ENCODE measurements around the gene SCARB2.
"Not testable (repeated sequence)": the region's sequence is repeated elsewhere in the genome, so short reads cannot be mapped to it uniquely, and the experiment has no call there.

Gene SCARB2, protein sequence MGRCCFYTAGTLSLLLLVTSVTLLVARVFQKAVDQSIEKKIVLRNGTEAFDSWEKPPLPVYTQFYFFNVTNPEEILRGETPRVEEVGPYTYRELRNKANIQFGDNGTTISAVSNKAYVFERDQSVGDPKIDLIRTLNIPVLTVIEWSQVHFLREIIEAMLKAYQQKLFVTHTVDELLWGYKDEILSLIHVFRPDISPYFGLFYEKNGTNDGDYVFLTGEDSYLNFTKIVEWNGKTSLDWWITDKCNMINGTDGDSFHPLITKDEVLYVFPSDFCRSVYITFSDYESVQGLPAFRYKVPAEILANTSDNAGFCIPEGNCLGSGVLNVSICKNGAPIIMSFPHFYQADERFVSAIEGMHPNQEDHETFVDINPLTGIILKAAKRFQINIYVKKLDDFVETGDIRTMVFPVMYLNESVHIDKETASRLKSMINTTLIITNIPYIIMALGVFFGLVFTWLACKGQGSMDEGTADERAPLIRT

GRCh38 chr4:76213415-76214176, at the start of gene SCARB2:
TSS of gene SCARB2 (minus strand) at chr4:76213824. CDS start at chr4:76213543, 281 bp downstream.
- no peak for FAIRE-seq

GRCh38 chr4:76260571-76260970, 46.9 kb upstream of the SCARB2 start:
- FAIRE-seq, result no peak

DNA sequence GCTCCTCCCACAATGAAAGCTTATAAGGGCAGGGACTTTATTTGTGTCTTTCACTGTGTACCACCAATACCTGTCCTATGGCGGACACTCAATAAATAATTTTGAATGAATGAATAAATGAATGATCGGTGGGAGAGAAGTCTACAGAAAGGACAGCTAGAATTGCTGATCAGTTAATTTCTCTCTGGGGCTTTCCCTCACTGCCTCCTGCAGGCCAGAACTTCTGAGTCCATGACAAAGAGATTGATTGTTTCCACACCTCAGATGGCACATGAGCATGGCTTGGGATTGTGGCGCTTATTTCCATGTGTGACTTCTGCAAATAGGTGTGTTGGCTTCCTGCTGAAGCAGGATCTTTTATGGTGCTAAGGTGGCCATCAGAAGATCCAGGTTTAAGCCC, 44.2 kb upstream of the SCARB2 start:
- no peak for FAIRE-seq

GRCh38 chr4:76256968-76257367, 43.3 kb upstream of the SCARB2 start:
- no peak for FAIRE-seq

- no peak for FAIRE-seq
Measured at GRCh38 chr4:76256032-76256431, 42.4 kb upstream of the SCARB2 start.

DNA sequence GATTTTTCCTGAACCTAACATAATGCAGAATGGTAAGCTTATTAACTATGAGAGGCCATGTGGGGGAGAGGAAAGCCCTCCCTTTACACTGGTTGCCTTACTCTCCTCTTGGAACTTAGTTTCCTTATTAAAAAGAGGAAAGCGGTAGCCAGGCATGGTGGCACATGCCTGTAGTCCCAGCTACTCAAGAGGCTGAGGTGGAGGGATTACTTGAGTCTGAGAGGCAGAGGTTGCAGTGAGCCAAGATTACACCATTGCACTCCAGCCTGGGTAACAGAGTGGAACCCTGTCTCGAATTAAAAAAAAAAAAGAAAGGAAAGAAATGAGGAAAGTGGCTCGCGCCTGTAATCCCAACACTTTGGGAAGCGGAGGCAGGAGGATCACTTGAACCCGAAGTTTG, 39.9 kb upstream of the SCARB2 start:
- no peak for FAIRE-seq

DNA sequence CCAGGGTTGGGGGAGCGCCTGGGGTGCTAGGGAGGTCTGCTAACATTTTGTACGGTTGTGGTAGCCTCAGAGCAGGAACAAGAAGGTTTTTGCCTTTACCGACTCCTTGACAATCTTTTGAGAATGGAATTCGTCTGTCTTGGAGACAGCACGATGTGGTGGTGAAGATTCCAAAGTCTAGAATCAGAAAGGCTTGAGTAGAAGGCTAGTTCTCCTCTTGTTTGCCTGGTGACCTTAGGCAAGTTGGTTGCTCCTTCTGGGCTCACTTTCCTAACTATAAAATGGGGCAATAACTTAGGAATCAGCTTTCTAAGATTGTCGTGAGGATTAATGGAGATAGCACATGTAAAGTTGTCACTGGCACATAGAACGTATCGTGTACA, 38.6 kb upstream of the SCARB2 start:
- FAIRE-seq, result no peak

- no peak for FAIRE-seq
Measured at GRCh38 chr4:76251441-76252270, 38.0 kb upstream of the SCARB2 start, which contains the start of gene FAM47E. TSS of gene FAM47E (plus strand) at chr4:76251721. CDS start at chr4:76251747, 26 bp downstream.

DNA sequence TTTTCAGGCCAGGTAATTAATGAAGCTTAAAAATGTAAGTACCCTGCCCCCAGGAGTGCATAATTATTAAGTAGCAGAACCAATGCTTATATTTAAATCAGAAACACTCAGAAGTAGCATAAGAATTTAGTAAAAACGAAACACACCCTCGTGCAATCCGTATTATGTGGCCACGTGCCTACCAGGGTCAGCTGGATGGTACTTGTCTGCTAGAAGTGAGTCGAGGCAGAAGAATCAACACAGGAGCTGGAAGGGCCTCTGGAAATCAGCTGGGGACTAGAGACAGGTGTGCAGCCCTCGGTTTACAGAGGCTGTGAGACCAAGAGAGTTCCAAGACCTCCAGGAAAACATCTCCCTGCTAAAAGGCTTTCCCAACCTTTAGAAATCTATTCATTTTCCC, 37.3 kb upstream of the SCARB2 start:
- FAIRE-seq, result no peak

- FAIRE-seq, result peak; percentile 71
Measured at GRCh38 chr4:76246852-76247251, 33.2 kb upstream of the SCARB2 start.

DNA sequence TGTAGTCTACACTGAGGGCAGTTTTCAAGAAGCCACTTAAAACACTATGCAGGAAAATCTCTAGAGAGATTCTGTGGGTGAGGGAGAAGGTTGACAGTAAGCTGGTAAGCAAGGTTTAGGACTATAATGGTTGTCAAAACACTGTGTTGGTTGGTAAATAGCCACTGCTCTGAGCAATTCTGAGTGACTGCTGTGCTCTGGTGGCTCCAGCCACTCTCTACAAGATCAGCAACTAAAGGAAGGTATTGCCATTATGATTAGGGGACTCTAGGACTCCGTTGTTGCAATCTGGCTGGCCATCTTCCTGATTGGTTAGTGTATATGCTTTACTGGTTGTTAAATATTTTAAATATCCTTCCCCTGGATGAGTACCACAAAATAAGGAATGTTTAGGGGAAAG, 32.4 kb upstream of the SCARB2 start:
- no peak for FAIRE-seq

DNA sequence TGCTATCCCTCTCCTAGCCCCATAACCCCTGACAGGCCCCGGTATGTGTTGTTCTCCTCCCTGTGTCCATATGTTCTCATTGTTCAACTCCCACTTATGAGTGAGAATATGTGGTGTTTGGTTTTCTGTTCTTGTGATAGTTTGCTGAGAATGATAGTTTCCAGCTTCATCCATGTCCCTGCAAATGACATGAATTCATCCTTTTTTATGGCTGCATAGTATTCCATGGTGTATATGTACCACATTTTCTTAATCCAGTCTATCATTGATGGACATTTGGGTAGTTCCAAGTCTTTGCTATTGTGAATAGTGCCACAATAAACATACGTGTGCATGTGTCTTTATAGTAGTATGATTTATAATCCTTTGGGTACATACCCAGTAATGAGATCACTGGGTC, 30.3 kb upstream of the SCARB2 start:
- not testable (repeated sequence) for FAIRE-seq

DNA sequence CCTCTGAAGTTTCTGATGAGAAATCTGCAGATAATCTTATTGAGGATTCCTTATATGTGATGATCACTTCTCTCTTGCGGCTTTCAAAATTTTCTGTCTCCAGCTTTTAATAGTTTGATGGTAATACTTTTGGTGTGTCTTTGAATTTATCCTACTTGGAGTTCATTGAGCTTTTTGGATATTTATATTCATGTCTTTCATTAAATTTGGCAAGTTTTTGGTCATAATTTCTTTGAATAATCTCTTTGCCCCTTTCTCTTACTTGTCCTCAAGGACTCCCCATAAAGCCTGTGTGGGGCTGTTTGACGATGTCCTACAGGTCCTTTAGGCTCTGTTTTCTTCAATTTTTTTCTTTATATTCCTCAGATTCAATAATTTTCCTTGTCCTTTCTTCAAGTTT, 26.6 kb upstream of the SCARB2 start:
- FAIRE-seq, result no peak

DNA sequence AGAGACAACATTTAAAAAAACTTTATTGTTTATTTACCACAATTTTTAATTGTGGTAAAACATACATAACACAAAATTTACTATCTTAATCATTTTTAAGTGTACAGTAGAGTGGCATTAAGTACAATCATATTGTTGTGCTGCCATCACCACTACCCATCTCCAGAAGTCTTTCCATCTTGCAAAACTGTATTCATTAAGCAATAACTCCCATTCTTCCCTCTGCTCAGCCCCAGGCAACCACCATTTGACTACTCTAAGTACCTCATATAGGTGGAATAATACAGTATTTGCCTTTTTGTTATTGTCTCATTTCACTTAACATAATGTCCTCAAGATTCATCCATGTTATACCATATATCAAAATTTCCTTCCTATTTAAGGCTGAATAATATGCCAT, 25.1 kb upstream of the SCARB2 start:
- no peak for FAIRE-seq

GRCh38 chr4:76238236-76238635, 24.6 kb upstream of the SCARB2 start:
- no peak for FAIRE-seq

GRCh38 chr4:76235915-76236314, 22.3 kb upstream of the SCARB2 start:
- no peak for FAIRE-seq

DNA sequence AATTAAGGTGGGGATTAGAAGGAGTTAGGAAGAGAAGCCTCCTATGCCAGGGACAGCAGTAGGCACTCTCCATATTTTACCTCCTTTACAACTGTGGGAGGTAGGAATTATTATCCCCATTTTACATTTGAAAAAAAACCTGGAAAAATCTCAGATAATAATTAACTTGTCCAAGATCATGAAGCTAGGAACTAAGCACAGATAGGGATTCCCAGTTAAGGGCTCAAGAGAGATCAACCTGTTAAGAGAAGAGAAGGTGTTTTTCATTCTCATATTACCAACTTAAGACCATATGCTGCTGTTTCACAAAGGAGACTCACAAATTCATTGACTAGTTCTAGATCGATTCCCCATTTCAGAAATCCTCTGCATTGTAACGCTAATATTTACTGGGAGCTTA, 21.8 kb upstream of the SCARB2 start:
- no peak for FAIRE-seq

- no peak for FAIRE-seq
Measured at GRCh38 chr4:76234679-76235044, 21.0 kb upstream of the SCARB2 start.

DNA sequence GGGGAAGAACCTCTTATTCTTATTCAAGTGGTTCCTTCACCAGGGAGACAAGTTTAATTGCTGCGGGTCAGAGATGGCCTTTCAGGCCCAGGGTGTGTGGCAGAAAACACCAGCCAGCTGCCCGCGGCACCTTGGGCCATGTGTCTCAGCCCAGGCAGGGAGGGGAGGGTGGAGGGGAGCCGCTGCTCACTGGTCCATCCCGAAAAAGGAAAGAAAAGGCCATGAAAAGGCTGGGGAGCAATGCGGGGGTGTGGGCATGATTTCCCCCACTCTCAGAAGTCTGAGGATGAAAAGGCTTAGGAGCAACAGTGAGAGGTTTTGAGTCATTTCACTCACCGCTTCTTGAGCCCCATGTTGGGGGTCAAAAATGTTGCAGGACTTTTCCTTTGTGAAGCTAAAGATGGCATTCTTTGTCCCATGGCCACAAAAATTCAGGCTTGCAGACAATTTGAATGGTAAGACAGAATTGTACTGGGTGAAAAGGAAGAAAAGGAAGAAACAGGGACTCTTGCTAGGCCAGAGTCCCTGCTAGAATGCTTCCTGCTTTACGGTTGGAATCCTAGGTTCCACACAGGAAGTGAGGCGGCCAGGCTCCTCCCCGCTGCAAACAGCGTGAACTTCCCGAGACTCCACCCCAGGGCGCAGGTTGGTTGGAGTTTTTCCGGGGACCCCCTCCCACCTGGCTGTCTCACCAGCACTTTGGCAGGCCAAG, 20.5 kb upstream of the SCARB2 start:
- no peak for FAIRE-seq

- no peak for FAIRE-seq
Measured at GRCh38 chr4:76233529-76233928, 19.9 kb upstream of the SCARB2 start.

DNA sequence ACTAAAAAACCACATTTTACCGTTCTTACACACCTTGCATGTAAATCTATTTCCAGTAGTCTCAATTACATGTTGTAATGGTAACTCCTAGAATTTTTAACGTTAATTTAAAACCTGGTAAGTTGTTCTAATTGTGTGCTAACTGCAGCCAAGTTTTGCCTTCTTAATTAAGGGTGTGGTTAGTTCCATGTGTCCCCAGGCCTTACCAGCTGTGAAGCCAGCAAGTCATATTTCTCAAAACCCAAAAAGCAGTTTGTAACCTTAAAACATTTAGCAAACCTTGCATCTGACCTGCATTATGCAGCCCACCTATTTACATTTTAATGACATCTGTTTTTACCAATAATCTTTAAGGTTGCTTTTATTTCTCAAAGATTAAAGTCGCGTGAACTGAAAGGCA, 19.5 kb upstream of the SCARB2 start:
- no peak for FAIRE-seq

DNA sequence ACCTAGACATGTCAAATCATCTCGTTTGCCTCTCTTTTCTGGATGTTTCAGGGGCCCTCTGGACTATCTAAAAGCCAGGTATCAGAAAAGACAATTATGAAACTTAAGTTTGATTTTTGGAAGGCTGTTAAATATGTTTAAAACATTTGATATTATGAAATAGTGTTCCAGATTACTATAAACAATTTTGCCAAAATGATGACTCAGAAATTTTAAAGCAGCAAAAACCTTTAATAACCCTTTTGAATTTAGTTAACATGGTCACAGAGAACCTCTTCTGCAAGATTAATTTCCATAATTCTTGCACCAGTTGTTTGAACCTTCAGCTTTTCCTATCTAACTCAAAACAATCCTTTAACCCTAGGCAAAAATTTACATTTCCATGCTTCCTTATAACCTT, 19.1 kb upstream of the SCARB2 start:
- peak; percentile 35 for FAIRE-seq

DNA sequence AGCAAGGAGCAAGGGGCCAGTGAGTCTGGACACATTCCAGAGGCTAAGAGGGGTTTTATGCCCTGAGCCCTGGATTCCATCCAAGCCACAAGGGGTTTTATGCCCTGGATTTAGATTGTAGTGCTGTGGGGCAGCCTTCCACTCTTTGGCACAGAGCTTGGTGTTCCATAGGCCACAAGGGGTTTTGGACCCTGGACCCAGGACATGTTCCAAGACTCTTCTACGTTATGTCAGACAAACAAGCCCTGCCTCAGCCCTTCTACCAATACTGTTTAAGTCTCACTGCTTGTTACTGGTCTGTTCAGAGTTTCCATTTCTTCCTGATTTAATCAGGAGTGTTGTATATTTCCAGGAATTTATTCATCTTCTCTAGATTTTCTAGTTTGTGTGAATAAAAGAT, 12.8 kb upstream of the SCARB2 start:
- FAIRE-seq, result no peak

Measured in A204.1 (cell line).